HG02623 (cell line): ENCODE data around the gene CARNS1.

Source experiments
- ATAC-seq: cut with Tn5 transposase; IDR thresholded peaks from one replicate; pipeline ENCODE4 v1.9.1; 2021; ENCODE audit warnings: moderate library complexity; ENCODE audit not compliant: unreplicated experiment

CARNS1 gene, protein sequence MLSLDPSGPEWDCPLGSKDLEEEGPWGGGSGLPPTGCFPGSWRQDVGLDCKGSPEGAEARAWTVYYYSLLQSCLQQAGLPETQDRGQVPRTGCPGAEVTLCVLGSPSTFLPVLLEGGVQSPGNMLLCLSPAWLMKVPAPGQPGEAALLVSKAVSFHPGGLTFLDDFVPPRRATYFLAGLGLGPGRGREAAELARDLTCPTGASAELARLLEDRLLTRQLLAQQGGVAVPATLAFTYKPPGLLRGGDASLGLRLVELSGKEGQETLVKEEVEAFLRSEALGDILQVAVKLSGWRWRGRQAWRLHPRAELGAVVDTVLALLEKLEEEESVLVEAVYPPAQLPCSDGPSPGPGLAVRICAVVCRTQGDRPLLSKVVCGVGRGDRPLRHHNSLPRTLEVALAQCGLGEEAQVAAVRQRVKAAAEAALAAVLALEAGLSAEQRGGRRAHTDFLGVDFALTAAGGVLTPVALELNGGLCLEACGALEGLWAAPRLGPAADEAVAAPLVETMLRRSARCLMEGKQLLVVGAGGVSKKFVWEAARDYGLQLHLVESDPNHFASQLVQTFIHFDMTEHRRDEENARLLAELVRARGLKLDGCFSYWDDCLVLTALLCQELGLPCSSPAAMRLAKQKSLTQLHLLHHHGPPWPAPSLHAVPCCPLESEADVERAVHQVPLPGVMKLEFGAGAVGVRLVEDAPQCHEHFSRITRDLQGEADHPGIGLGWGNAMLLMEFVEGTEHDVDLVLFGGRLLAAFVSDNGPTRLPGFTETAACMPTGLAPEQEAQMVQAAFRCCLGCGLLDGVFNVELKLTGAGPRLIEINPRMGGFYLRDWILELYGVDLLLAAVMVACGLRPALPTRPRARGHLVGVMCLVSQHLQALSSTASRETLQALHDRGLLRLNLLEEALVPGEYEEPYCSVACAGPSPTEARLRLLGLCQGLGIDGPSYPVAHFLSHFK

DNA sequence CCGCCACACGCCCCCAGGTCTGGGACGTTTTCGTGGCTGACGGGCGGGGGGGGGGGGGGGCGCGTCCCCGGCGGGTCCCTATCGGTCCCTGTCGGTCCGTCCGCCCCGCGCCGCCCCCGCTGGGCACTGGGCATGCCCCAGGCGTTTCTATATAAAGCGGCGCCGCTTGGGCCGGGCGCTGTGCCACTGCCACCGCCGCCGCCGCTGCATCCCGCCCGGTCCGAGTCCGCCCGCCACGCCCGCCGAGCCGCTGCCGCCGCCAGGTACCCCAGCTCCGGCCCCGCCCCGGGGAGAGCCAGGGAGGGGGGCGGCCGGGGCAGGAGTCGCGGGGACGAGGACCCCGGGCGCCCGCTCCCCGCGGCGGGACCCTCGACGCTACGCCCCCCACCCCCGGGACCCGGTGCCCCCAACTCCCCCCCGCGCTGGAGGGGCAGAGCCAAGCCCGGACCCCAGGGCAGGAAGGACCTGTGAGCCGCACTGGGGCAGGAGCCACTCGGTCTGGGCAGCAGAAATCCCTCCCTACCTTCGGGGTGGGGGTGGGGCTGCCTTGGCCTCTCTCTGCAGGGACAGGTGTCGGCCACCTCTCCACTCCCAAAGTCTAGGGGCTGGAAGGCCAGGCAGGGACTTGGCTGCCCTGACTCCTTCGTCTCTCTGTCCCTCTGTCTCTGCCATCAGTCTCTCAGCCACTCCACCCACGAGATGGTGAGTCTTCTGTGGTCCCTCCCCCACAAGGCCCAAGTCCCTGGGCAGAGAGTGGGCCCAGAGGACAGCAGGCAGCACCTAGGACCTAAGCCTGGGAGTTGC, at the start of gene CARNS1:
TSS of gene CARNS1 (plus strand) at position 178 of the 804 bp plus-strand sequence. CDS start at position 700, 522 bp downstream.
- no peak for ATAC-seq

- no peak for ATAC-seq
Observed at GRCh38 chr11:67365736-67366444, 49.6 kb upstream of the CARNS1 start.

GRCh38 chr11:67366546-67366945, 48.9 kb upstream of the CARNS1 start:
- no peak for ATAC-seq

- ATAC-seq: no peak
Observed at GRCh38 chr11:67366961-67367760, 48.3 kb upstream of the CARNS1 start.

DNA sequence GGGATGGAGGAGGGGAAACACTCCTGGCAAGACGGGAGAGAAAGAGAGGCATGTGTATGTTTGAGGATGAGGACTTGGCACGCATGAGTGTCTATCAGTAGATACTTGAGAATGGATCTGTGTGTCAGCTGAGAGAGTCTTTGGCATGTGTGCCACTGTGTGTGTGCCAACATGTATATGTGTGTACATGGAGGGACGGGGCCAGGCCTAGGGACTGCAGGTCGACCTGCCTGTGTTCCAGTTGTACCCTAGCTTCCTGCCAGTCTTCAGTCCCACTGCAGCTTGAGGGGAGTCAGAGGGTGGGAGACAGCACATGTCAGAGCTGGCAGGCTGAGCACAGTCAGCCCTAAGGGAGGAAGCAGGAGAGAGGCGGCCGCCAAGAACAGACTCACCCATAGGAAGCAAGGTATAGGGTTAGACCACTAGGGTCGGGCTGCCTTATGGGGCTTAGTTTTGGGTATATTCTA, 47.7 kb upstream of the CARNS1 start:
- no peak for ATAC-seq

DNA sequence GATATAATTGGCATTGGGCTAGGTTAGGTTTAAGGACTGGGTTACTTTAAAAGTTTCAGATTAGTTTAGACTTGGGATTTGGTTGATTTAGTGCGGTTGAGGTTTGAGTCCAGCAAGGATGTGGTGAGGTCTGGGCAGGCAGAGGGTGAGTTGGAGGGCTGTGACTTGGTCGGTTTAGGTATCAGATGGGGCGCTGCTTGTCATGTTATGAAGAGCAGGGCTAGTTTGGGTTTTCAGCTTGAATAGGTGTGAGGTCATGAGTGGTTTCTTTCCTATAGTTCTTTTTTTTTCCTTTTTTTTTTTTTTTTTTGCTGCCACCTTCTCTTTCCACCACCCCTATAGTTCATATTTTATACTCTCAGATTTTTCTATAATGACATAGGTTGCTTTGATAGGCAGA, 46.9 kb upstream of the CARNS1 start:
- ATAC-seq: no peak

DNA sequence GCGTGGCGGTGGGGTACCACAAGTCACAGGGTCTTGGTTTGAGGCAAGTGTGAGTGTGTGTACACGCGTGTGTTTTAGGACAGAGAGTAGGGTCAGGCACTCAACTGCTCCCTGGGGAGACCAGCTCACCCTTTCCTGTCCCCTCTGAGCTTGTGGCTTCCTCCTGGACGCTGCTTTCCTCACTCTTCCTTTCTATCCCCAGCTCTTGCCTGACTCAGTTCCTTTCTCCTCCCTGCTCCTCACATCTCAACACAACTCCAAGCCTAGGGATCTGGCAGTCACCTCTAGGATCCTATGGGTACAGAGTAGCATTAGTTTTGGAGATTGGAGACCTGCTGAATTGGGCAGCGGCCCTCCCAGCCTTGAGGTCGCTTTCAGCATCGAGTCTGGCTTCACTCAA, 46.2 kb upstream of the CARNS1 start:
- ATAC-seq: no peak

DNA sequence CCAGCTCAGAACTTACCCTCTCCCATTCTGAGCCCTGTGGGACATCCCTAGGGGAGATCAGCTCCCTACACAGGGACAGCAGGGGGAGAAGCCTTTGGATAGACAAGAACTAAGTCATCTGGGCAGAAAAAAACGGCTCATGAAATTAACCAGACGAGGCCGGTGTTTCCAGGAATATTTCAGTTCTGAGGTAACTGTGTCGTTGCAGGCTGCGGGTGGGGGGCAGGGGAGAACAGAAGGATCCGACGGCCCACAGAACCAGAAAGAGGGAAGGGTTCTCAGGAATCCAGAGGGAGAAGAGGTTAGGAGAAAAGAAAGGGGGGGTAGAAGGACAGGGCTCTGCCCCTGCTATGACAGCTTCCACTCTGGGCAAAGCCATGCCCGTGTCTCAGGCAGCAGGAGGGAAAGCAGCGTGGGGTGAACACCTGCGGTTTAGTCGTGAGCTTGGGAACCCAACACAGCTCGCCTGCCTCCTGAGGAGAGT, 45.6 kb upstream of the CARNS1 start:
- ATAC-seq: no peak

- ATAC-seq: no peak
Observed at GRCh38 chr11:67370351-67371076, 45.0 kb upstream of the CARNS1 start.

DNA sequence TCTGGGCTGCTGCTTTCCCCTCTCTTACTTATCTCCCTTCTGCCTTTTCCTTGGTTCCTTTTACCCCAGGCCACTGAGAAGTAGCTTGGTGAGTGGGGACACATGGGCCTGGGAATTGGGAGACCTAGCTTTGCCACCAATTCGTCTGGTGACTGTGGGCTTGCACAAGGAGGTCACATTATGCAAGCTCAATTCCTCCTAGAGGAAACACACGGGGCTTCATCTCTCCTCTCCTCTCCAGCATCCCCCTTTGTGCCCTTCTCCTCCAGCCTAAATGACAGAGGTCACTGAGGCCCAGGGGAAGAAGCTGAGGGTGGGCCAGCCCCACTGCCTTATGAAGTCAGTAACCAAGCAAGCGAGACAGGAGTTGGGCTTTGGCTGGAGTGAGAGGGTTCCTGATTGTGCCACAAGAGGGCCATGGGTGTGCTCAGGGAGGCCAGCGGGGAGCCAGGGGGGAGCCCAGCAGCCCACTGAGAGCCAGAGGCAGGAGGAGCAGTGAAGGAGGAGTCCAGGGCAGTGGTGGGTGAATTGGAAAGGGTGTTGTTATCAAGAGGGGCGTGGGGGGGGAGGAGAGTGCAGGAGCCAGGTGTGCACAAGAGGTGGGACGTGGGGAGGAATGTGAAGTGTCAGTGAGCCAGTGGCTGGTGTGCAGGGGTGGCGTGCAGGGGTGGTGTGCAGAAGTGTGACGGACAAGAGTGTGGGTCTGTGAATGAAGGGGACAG, 44.1 kb upstream of the CARNS1 start:
- ATAC-seq: no peak

- no peak for ATAC-seq
Observed at GRCh38 chr11:67371911-67372320, 43.6 kb upstream of the CARNS1 start.

DNA sequence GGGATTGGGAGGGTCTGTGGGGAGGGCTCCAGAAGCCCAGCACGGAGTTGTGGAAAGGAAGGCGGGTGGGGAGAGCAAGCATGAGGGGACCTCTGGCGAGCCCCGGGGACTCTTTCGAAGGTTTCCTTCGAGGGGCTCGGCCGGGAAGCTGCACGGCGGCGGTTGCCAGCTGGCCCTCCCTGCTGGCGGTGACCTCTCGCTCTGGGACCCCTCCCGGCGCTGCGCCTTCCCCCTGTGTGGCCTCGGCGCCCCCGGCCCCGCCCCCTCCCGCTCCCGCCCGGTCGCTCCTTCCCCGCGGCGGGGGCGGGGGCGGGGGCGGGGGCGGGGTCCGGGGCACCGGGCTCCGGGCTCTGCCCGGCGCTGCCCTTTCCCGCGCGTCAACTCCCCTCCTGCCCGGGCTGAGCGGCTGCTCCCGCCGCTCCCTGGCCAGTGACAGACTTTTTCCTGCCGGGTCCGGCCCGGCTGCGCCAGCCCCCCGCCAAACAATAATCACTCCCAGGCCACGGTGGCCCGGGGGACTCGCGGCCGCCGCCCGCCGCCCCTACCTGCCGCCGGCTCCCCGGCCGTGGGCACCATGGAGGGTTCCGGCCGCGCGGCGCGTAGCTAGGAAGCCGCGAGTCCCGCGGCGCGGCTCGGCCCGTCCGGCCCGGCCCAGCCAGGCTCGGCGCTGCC, 43.0 kb upstream of the CARNS1 start:
- ATAC-seq: no peak

GRCh38 chr11:67372993-67373647, 42.4 kb upstream of the CARNS1 start, which contains the start of gene CLCF1:
TSS of gene CLCF1 (minus strand) at chr11:67373598. CDS start at chr11:67373539, 59 bp downstream.
- ATAC-seq: no peak

GRCh38 chr11:67373648-67374570, 41.6 kb upstream of the CARNS1 start:
- ATAC-seq: no peak

- no peak for ATAC-seq
Observed at GRCh38 chr11:67374571-67375281, 40.8 kb upstream of the CARNS1 start.
